ENCODE data around the gene IKBKE. TPM values are rescaled to one million over a fixed set of nuclear protein-coding genes. Genes with fewer than 3 reads are reported as not detected.

IKBKE gene
- total and polyA plus RNA-seq, 2 of the 8 experiments (the other 6 are each of a cell fraction or from before 2014, with no cell fraction given), result 8.6 to 12.0 TPM

DNA sequence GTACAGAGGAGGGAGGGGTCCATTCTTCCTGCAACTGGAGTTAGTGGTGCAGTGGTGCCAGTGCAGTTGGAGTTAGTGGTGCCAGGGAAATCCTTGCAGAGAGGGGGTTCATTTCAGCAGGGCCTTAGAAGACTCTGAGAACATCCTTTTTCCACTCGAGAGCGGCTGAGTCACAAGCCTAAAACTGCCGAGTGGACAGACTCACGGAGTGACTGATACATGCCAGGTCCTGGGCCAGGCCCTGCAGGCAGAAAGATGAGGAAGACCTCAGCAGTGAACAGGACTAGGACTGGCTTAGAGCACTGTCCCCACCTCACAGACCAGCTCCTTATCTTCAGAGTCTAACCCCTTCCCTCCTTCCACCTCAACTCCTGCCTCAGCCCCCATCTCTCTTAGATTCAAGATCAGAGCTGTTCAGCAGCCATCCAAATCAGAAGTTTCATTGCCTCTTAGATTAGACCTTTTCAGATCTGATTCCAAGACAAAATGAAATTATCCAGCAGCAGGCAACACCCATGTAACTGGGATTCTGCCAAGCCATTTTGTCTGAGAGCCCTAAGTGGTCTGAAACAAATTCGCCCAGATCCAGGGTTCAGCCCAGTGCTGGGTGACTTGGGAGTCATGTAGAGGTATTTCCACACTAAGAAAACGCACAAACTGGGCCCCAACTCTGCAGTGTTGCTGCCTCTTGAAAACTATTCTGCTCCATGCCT is 12.7 kb upstream of the IKBKE start:
- TF ChIP-seq TAF7 (optimal IDR thresholded peaks at IDR 0.05; ENCODE audit: borderline replicate concordance, low read depth, low read length) (no peak), CBX8 (IDR thresholded peaks at IDR 0.05; ENCODE audit: borderline replicate concordance, low read depth, low read length) (no peak), CHD2 (IDR thresholded peaks at IDR 0.05; ENCODE audit: low read length) (no peak), CHD1 (IDR thresholded peaks at IDR 0.05; ENCODE audit: low read depth, low read length) (no peak)
- CTCF ChIA-PET (ENCODE audit: partially characterized antibody), result interaction anchor here (1.1 to 6.6 kb wide), 3 partner anchors 14 to 20 kb away, joined by 4 to 76 read pairs (median 74); partner anchors contain the start of gene IKBKE
- H3K14ac ChIP-seq (ENCODE audit: insufficient read length), result no peak overlapping the region
- H3K79me2 ChIP-seq (ENCODE audit: control insufficient read depth in 1 of 2, insufficient read depth in 2 of 2, low read length in 2 of 2), result no peaks in the 10 kb centered on the region
- no peaks in the 10 kb centered on the region; the same call in 1 of the 2 replicates for H3K23me2 ChIP-seq (ENCODE audit: low read depth, low read length)
- no peak overlapping the region for H3K4me2 ChIP-seq (ENCODE audit: insufficient read depth in 1 of 2, low read depth in 2 of 2, low read length in 2 of 2)
- no peak overlapping the region for H3K18ac ChIP-seq (ENCODE audit: extremely low read depth, low read length)
- H4K8ac ChIP-seq (ENCODE audit: extremely low read depth, insufficient read depth, low read length), result no peak overlapping the region
- no peak overlapping the region for H3K56ac ChIP-seq (replicated peaks; ENCODE audit: insufficient read length, low read depth, low read length)
- no peak overlapping the region for H4K91ac ChIP-seq (replicated peaks; ENCODE audit: insufficient read length, low read length)
- H4K5ac ChIP-seq (ENCODE audit: insufficient read length, low read depth, low read length), result no peak overlapping the region
- peaks cover 0 to 1% of the 10 kb centered on the region in 2 experiments for H4K20me1 ChIP-seq (replicated peaks in 1 of 2; ENCODE audit: control insufficient read depth in 1 of 2, insufficient read depth in 2 of 2, low read length in 2 of 2)
- no peak overlapping the region for H2BK120ac ChIP-seq (replicated peaks; ENCODE audit: low read depth, low read length)
- WGBS, 2 experiments (ENCODE audit: extremely low coverage in 1 of 2, insufficient coverage in 1 of 2, insufficient read length in 1 of 2, insufficient replicate concordance in 2 of 2, low coverage in 1 of 2, low lambda C conversion rate in 2 of 2, missing lambda C conversion rate in 1 of 2), result 95% methylated on average over 6 of the region's 6 CpGs; no CpG with 5 or more reads in 1 of the 2 experiments
- DNase-seq (ENCODE audit: low read depth in 1 of 2, low spot score in 2 of 2) (no peak), FAIRE-seq (no peak)
- POLR2A ChIA-PET (ENCODE audit: partially characterized antibody), result interaction anchor here (1.4 kb wide), 1 partner anchor 13 kb away, joined by 4 read pairs; the partner anchor contains the start of gene IKBKE
- H2BK5ac ChIP-seq (ENCODE audit: low read depth, low read length), result no peak overlapping the region
- no peak overlapping the region for H3K9ac ChIP-seq (replicated peaks in 1 of 4; ENCODE audit: extremely low read depth in 1 of 4, low read depth in 3 of 4, low read length in 3 of 4)
- H2AK5ac ChIP-seq (ENCODE audit: low read depth, low read length), result no peak overlapping the region
- no peak overlapping the region for H3K27ac ChIP-seq (ENCODE audit: low read depth, low read length)
- no peaks in the 10 kb centered on the region for H3K9me3 ChIP-seq (ENCODE audit: insufficient read depth in 2 of 2, low read depth in 1 of 2, low read length in 1 of 2)
- no peaks in the 10 kb centered on the region for H3K27me3 ChIP-seq (replicated peaks in 1 of 4; ENCODE audit: control insufficient read depth in 3 of 4, extremely low read depth in 1 of 4, insufficient read depth in 3 of 4, low read length in 3 of 4)
- no peak overlapping the region for H3K4me3 ChIP-seq (ENCODE audit: extremely low read depth in 1 of 4, insufficient read depth in 2 of 4, low read depth in 3 of 4, low read length in 4 of 4)
- H2BK15ac ChIP-seq (ENCODE audit: low read length), result no peak overlapping the region
- no peaks in the 10 kb centered on the region; the same call in 1 of the 2 replicates for H3K79me1 ChIP-seq (ENCODE audit: low read depth, low read length)
- H2BK12ac ChIP-seq (ENCODE audit: low read depth, low read length), result no peak overlapping the region; the same call in 1 of the 2 replicates
- H3K4ac ChIP-seq (replicated peaks; ENCODE audit: insufficient read length, low read depth, low read length), result no peak overlapping the region
- H3K4me1 ChIP-seq (replicated peaks in 1 of 4; ENCODE audit: control insufficient read depth in 3 of 4, insufficient read depth in 4 of 4, low read length in 3 of 4), result peaks cover 0 to 13% (median 3%) of the 10 kb centered on the region in 4 experiments; a peak in 4 of 7 replicates
- no peak overlapping the region for H2BK20ac ChIP-seq (ENCODE audit: low read length)
- no peak overlapping the region for H3K23ac ChIP-seq (ENCODE audit: insufficient read length)
- H2AFZ ChIP-seq (ENCODE audit: low read length), result no peak overlapping the region
- peaks cover 0 to 6% (median 0%) of the 10 kb centered on the region in 4 experiments; a peak in 1 of 8 replicates for H3K36me3 ChIP-seq (ENCODE audit: control insufficient read depth in 2 of 4, insufficient read depth in 4 of 4, low read length in 3 of 4)

All from H1 (cell line).